Neural cell (in vitro differentiated cells): ENCODE data around the gene SENP2. TPM values are rescaled to one million over a fixed set of nuclear protein-coding genes. Genes with fewer than 3 reads are reported as not detected.
A peak's percentile ranks its signal among the peaks of the same experiment; 100 is the strongest.

Experiments
- H2AFZ ChIP-seq: fragments of 200-600, 300-800 bp; sonication (generic), shearing (Covaris generic); 2 replicates; pipeline ENCODE4 v1.6.0; 2014; ENCODE audit warnings: low read depth, mild to moderate bottlenecking, antibody characterized with exemption, low read length, moderate library complexity
- H3F3A ChIP-seq: fragments of 200-600 bp; shearing (Covaris generic); 2 replicates; pipeline ENCODE4 v1.6.1; 2016; ENCODE audit warnings: mild to moderate bottlenecking, moderate library complexity, mixed read lengths, antibody characterized with exemption, low read length; ENCODE audit not compliant: insufficient read depth, poor library complexity, severe bottlenecking
- H3K27ac ChIP-seq: fragments of 200-600, 300-800 bp; sonication (generic), shearing (Covaris generic); 2 replicates; pipeline ENCODE4 v1.5.1; 2014; ENCODE audit warnings: mild to moderate bottlenecking, low read length, moderate library complexity
- H3K27me3 ChIP-seq: fragments of 300-800, 200-600 bp; sonication (generic), shearing (Covaris generic); 2 replicates; pipeline ENCODE4 v1.6.0; 2014; ENCODE audit warnings: mild to moderate bottlenecking, low read depth, low read length, moderate library complexity; ENCODE audit not compliant: insufficient read depth
- H3K36me3 ChIP-seq: fragments of 300-800, 200-600 bp; sonication (generic), shearing (Covaris generic); 2 replicates; pipeline ENCODE4 v1.5.1; 2014; ENCODE audit warnings: mild to moderate bottlenecking, antibody characterized with exemption, low read length, moderate library complexity; ENCODE audit not compliant: insufficient read depth
- H3K4me2 ChIP-seq: fragments of 300-800, 200-600 bp; sonication (generic), shearing (Covaris generic); 2 replicates; pipeline ENCODE4 v1.6.0; 2014; ENCODE audit warnings: mild to moderate bottlenecking, low read length
- H3K4me3 ChIP-seq: fragments of 300-800, 200-600 bp; sonication (generic), shearing (Covaris generic); 2 replicates; pipeline ENCODE4 v1.5.1; 2014; ENCODE audit warnings: mild to moderate bottlenecking, low read length, moderate library complexity
- H3K79me2 ChIP-seq: fragments of 200-600 bp; shearing (Covaris generic); replicated peaks from 2 replicates; pipeline ENCODE4 v1.6.0; 2014; ENCODE audit warnings: mild to moderate bottlenecking, low read length, moderate library complexity; ENCODE audit not compliant: insufficient read depth
- H3K9ac ChIP-seq: fragments of 300-800, 200-600 bp; sonication (generic), shearing (Covaris generic); 2 replicates; pipeline ENCODE4 v1.6.1; 2016; ENCODE audit warnings: mild to moderate bottlenecking, low read length, mixed read lengths
- H3K9me2 ChIP-seq: fragments of 200-600 bp; shearing (Covaris generic); 2 replicates; pipeline ENCODE4 v1.6.1; 2016; ENCODE audit warnings: mild to moderate bottlenecking, low read length, mixed read lengths; ENCODE audit not compliant: insufficient read depth
- H3K9me3 ChIP-seq: fragments of 200-600, 300-800 bp; sonication (generic), shearing (Covaris generic); 2 replicates; pipeline ENCODE4 v1.6.1; 2016; ENCODE audit warnings: mild to moderate bottlenecking, mixed run types, low read length, moderate library complexity, mixed read lengths
- H4K20me1 ChIP-seq: fragments of 200-600 bp; shearing (Covaris generic); 2 replicates; pipeline ENCODE4 v1.6.1; 2016; ENCODE audit warnings: mild to moderate bottlenecking, mixed run types; ENCODE audit not compliant: insufficient read depth
- EP300 ChIP-seq: fragments of 450-650 bp; conservative IDR thresholded peaks from 2 replicates; pipeline ENCODE4 v1.6.1; 2014; ENCODE audit warnings: antibody characterized with exemption, mild to moderate bottlenecking, moderate library complexity; ENCODE audit not compliant: poor library complexity, severe bottlenecking
- EZH2 ChIP-seq: fragments of 200-600, 300-800 bp; shearing (Covaris generic), sonication (generic); IDR thresholded peaks from 2 replicates; pipeline ENCODE4 v1.6.1; 2014; ENCODE audit warnings: antibody characterized with exemption, low read length, borderline replicate concordance, mild to moderate bottlenecking; ENCODE audit not compliant: insufficient read depth, poor library complexity, severe bottlenecking
- MXI1 ChIP-seq: fragments of 450-650 bp; conservative IDR thresholded peaks from 2 replicates; pipeline ENCODE4 v1.6.1; 2014; ENCODE audit warnings: antibody characterized with exemption, mild to moderate bottlenecking; ENCODE audit not compliant: poor library complexity, severe bottlenecking
- POLR2AphosphoS5 ChIP-seq: IDR thresholded peaks from 2 replicates; pipeline ENCODE4 v1.6.1; 2012
- RAD21 ChIP-seq: fragments of 450-650 bp; conservative IDR thresholded peaks from 2 replicates; pipeline ENCODE4 v1.6.1; 2014; ENCODE audit warnings: antibody characterized with exemption, mild to moderate bottlenecking, moderate library complexity
- REST ChIP-seq: IDR thresholded peaks from 2 replicates; pipeline ENCODE4 v1.6.1; 2012; ENCODE audit warnings: borderline replicate concordance
- SMC3 ChIP-seq: fragments of 450-650 bp; conservative IDR thresholded peaks from 2 replicates; pipeline ENCODE4 v1.6.1; 2014; ENCODE audit warnings: antibody characterized with exemption, mild to moderate bottlenecking, moderate library complexity; ENCODE audit not compliant: poor library complexity
- TAF1 ChIP-seq: IDR thresholded peaks from 2 replicates; pipeline ENCODE4 v1.6.1; 2012; ENCODE audit warnings: low read depth
- polyA plus RNA-seq: library from polyadenylated mRNA; depleted of rRNA; stranded (reverse); fragments of >200 nt; gene quantifications from 2 replicates; pipeline ENCODE4 v1.2.3, GENCODE V29; 2014
- TF ChIP-seq, protein P1 (sequence below): fragments of 450-650 bp; IDR thresholded peaks from 2 replicates; pipeline ENCODE4 v1.5.1; 2014; ENCODE audit warnings: antibody characterized with exemption, mild to moderate bottlenecking, moderate library complexity; ENCODE audit not compliant: poor library complexity, severe bottlenecking

Gene SENP2
- polyA plus RNA-seq, 1 donor from 2014 or later, result 40.1 TPM

GRCh38 chr3:185583925-185584324 is 2.2 kb upstream of the SENP2 start:
- Histone ChIP-seq H3K4me2 (no peak overlapping the region), H3K79me2 (peaks cover 14% of the 10 kb centered on the region), H3K9ac (no peak overlapping the region)

DNA sequence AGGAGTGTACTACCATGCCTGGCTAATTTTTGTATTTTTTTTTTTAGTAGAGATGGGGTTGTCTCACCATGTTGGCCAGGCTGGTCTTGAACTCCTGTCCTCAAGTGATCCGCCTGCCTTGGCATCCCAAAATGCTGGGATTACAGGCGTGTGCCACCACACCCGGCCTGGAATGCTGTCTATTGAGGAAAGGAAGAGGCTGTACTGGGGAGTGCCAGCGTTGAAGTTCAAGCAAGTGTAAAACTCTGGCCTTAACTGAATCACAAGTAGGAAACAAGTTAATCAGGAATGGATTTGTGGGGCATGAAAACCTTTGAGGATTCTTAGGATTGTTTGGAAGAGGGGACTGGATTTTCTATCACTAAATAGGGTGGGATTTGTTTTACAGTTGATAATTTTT is 1.4 kb upstream of the SENP2 start:
- TF ChIP-seq EZH2 (no peak), TAF1 (no peak), SMC3 (no peak), EP300 (no peak)
- H4K20me1 ChIP-seq, result no peaks in the 10 kb centered on the region
- H3F3A ChIP-seq, result no peaks in the 10 kb centered on the region
- peaks cover 22% of the 10 kb centered on the region for H3K79me2 ChIP-seq
- no peaks in the 10 kb centered on the region for H3K9me3 ChIP-seq
- no peaks in the 10 kb centered on the region for H3K27me3 ChIP-seq
- no peak overlapping the region for H3K9ac ChIP-seq
- no peak overlapping the region for H3K4me3 ChIP-seq
- H3K36me3 ChIP-seq, result no peaks in the 10 kb centered on the region
- no peaks in the 10 kb centered on the region for H3K9me2 ChIP-seq
- no peak overlapping the region for H3K4me2 ChIP-seq
- H2AFZ ChIP-seq, result no peak overlapping the region
- H3K27ac ChIP-seq, result no peak overlapping the region

More at GRCh38 chr3:185583925-185584324, 2.2 kb upstream of the SENP2 start:
- no peaks in the 10 kb centered on the region for H3F3A ChIP-seq
- no peaks in the 10 kb centered on the region for H3K9me2 ChIP-seq
- TF ChIP-seq EZH2 (no peak), RAD21 (no peak), SMC3 (no peak), TAF1 (no peak), MXI1 (no peak), EP300 (no peak), POLR2AphosphoS5 (no peak)
- TF ChIP-seq, protein P1, sequence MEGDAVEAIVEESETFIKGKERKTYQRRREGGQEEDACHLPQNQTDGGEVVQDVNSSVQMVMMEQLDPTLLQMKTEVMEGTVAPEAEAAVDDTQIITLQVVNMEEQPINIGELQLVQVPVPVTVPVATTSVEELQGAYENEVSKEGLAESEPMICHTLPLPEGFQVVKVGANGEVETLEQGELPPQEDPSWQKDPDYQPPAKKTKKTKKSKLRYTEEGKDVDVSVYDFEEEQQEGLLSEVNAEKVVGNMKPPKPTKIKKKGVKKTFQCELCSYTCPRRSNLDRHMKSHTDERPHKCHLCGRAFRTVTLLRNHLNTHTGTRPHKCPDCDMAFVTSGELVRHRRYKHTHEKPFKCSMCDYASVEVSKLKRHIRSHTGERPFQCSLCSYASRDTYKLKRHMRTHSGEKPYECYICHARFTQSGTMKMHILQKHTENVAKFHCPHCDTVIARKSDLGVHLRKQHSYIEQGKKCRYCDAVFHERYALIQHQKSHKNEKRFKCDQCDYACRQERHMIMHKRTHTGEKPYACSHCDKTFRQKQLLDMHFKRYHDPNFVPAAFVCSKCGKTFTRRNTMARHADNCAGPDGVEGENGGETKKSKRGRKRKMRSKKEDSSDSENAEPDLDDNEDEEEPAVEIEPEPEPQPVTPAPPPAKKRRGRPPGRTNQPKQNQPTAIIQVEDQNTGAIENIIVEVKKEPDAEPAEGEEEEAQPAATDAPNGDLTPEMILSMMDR, result no peak
- no peak overlapping the region for H3K4me3 ChIP-seq
- H3K27me3 ChIP-seq, result no peaks in the 10 kb centered on the region
- no peak overlapping the region for H3K27ac ChIP-seq
- H4K20me1 ChIP-seq, result no peaks in the 10 kb centered on the region
- no peaks in the 10 kb centered on the region for H3K9me3 ChIP-seq
- H3K36me3 ChIP-seq, result no peaks in the 10 kb centered on the region
- no peak overlapping the region for H2AFZ ChIP-seq

- Histone ChIP-seq H3K4me2 (peak overlapping the region; percentile 74), H3K27ac (peak overlapping the region; percentile 91), H3K27me3 (no peaks in the 10 kb centered on the region), H3K9me3 (no peaks in the 10 kb centered on the region), H3K79me2 (peaks cover 26% of the 10 kb centered on the region), H4K20me1 (no peaks in the 10 kb centered on the region), H3F3A (no peaks in the 10 kb centered on the region), H3K9me2 (no peaks in the 10 kb centered on the region), H2AFZ (peak overlapping the region; percentile 93), H3K4me3 (peak overlapping the region; percentile 84), H3K9ac (peak overlapping the region; percentile 65), H3K36me3 (no peaks in the 10 kb centered on the region)
- TF ChIP-seq, protein P1, result no peak
- no peak for TF ChIP-seq MXI1
- TF ChIP-seq SMC3, result no peak
- no peak for TF ChIP-seq EP300
- no peak for TF ChIP-seq REST
- TF ChIP-seq TAF1, result no peak
- no peak for TF ChIP-seq EZH2
- TF ChIP-seq RAD21, result no peak
- no peak for TF ChIP-seq POLR2AphosphoS5
Measured at GRCh38 chr3:185585518-185585858, 607 bp upstream of the SENP2 start.
